ENCODE data around the gene NARS2. TPM values are rescaled to one million over a fixed set of nuclear protein-coding genes. Genes with fewer than 3 reads are reported as not detected.
"Not testable (repeated sequence)": the region's sequence is repeated elsewhere in the genome, so short reads cannot be mapped to it uniquely, and the experiment has no call there.

The NARS2 gene
- total and polyA plus RNA-seq, 10 of the 15 experiments (the other 5 are each of a cell fraction or from before 2014, with no cell fraction given) = 22.2 to 45.3 (median 36.3) TPM

GRCh38 chr11:78564037-78564436, 10.6 kb downstream of the NARS2 start:
- SMC1A ChIA-PET (ENCODE audit: uncharacterized antibody, unreplicated experiment) = interaction anchor here (0.6 to 6.1 kb wide), 35 partner anchors 10 to 564 kb away, joined by 3 to 108 read pairs (median 5); partner anchors contain the start of genes GAB2 and NARS2
- H3K27ac ChIP-seq (ENCODE audit: control insufficient read depth, insufficient read depth); H3K4me3 ChIP-seq; H3K9ac ChIP-seq (ENCODE audit: control insufficient read depth, insufficient read depth, low read length); H4K20me1 ChIP-seq (ENCODE audit: control insufficient read depth, insufficient read depth); H3K9me3 ChIP-seq (replicated peaks; ENCODE audit: control insufficient read depth, insufficient read depth, low read length); BruUV-seq (replicated peaks); H3K27me3 ChIP-seq (replicated peaks in 1 of 2; ENCODE audit: control insufficient read depth in 2 of 2, insufficient read depth in 2 of 2, low read length in 1 of 2); FAIRE-seq; H2AFZ ChIP-seq (ENCODE audit: control insufficient read depth, low read depth, low read length); H3K4me2 ChIP-seq (ENCODE audit: control insufficient read depth, insufficient read depth); DNase-seq (ENCODE audit: low read depth, low spot score): not testable (repeated sequence)
- ATAC-seq = peak; percentile 22
- WGBS (ENCODE audit: insufficient coverage, insufficient replicate concordance, low lambda C conversion rate, missing lambda C conversion rate) = 69% methylated on average over 4 of the region's 4 CpGs
- H3K4me1 ChIP-seq (ENCODE audit: control insufficient read depth, insufficient read depth, low read length) = peaks cover 38% of the 10 kb centered on the region
- H3K79me2 ChIP-seq (ENCODE audit: control insufficient read depth, insufficient read depth, low read length) = peaks cover 27% of the 10 kb centered on the region
- in situ Hi-C loops (cut with MboI) = loop anchor here (5.0 kb wide), 2 partner anchors 147 to 342 kb away; partner anchors contain the start of gene GAB2
- POLR2A ChIA-PET = interaction anchor here (0.9 to 2.6 kb wide), 3 partner anchors 148 to 337 kb away, joined by 3 to 15 read pairs (median 4); no protein-coding TSS in a partner anchor
- CTCF ChIA-PET = interaction anchor here (0.7 to 6.8 kb wide), 69 partner anchors 9 to 944 kb away, joined by 3 to 280 read pairs (median 5); partner anchors contain the start of genes GAB2, INTS4, KCTD21 and NARS2
- RAD21 ChIA-PET (ENCODE audit: unreplicated experiment) = interaction anchor here (0.8 to 6.1 kb wide), 28 partner anchors 10 to 569 kb away, joined by 3 to 137 read pairs (median 6); partner anchors contain the start of genes ALG8, GAB2, INTS4 and KCTD21
- TF ChIP-seq SMARCA5 (IDR thresholded peaks at IDR 0.05) = 0 out of 2 replicates have a peak, but pooled peaks have one; percentile 27
- H3K36me3 ChIP-seq (ENCODE audit: control insufficient read depth in 2 of 2, insufficient read depth in 2 of 2, low read length in 1 of 2) = peaks cover 2 to 11% of the 10 kb centered on the region in 2 experiments; a peak in 3 of 4 replicates
- intact Hi-C loops (cut with micrococcal nuclease; ENCODE audit: unreplicated experiment) = loop anchor here (1.0 to 10.0 kb wide), 5 partner anchors 99 to 487 kb away; partner anchors contain the start of genes ALG8, GAB2 and NDUFC2

- RAD21 ChIA-PET (ENCODE audit: unreplicated experiment) = interaction anchor here (0.7 to 6.1 kb wide), 6 partner anchors 11 to 484 kb away, joined by 5 to 137 read pairs (median 29); partner anchors contain the start of genes GAB2, NARS2 and NDUFC2
- in situ Hi-C loops (cut with MboI) = loop anchor here (5.0 kb wide), 2 partner anchors 146 to 341 kb away; partner anchors contain the start of gene GAB2
- Histone ChIP-seq H3K79me2 (ENCODE audit: control insufficient read depth, insufficient read depth, low read length) (peaks cover 27% of the 10 kb centered on the region), H3K4me1 (ENCODE audit: control insufficient read depth, insufficient read depth, low read length) (peaks cover 38% of the 10 kb centered on the region), H3K36me3 (ENCODE audit: control insufficient read depth in 2 of 2, insufficient read depth in 2 of 2, low read length in 1 of 2) (peaks cover 2 to 12% of the 10 kb centered on the region in 2 experiments; a peak in 3 of 4 replicates)
- H3K4me2 ChIP-seq (ENCODE audit: control insufficient read depth, insufficient read depth); H3K9ac ChIP-seq (ENCODE audit: control insufficient read depth, insufficient read depth, low read length); ATAC-seq; H3K27ac ChIP-seq (ENCODE audit: control insufficient read depth, insufficient read depth); DNase-seq (ENCODE audit: low read depth, low spot score); BruUV-seq (replicated peaks); H4K20me1 ChIP-seq (ENCODE audit: control insufficient read depth, insufficient read depth); H2AFZ ChIP-seq (ENCODE audit: control insufficient read depth, low read depth, low read length); H3K4me3 ChIP-seq; H3K27me3 ChIP-seq (replicated peaks in 1 of 2; ENCODE audit: control insufficient read depth in 2 of 2, insufficient read depth in 2 of 2, low read length in 1 of 2); POLR2A ChIA-PET; H3K9me3 ChIP-seq (replicated peaks; ENCODE audit: control insufficient read depth, insufficient read depth, low read length); FAIRE-seq: not testable (repeated sequence)
- 84% methylated on average over 7 of the region's 12 CpGs for WGBS (ENCODE audit: insufficient coverage, insufficient replicate concordance, low lambda C conversion rate, missing lambda C conversion rate)
- intact Hi-C loops (cut with micrococcal nuclease; ENCODE audit: unreplicated experiment) = loop anchor here (5.0 to 10.0 kb wide), 3 partner anchors 98 to 486 kb away; partner anchors contain the start of genes ALG8 and NDUFC2
- SMC1A ChIA-PET (ENCODE audit: uncharacterized antibody, unreplicated experiment) = interaction anchor here (1.3 to 5.3 kb wide), 7 partner anchors 12 to 146 kb away, joined by 3 to 108 read pairs (median 16); partner anchors contain the start of genes GAB2 and NARS2
- CTCF ChIA-PET = interaction anchor here (1.0 to 6.8 kb wide), 11 partner anchors 11 to 337 kb away, joined by 3 to 280 read pairs (median 26); partner anchors contain the start of genes GAB2 and NARS2
Measured at GRCh38 chr11:78563090-78563489, 11.6 kb downstream of the NARS2 start.
